Measurements from ENCODE around the gene ZNF682. TPM values are rescaled to one million over a fixed set of nuclear protein-coding genes. Genes with fewer than 3 reads are reported as not detected.
"Not testable (repeated sequence)": the region's sequence is repeated elsewhere in the genome, so short reads cannot be mapped to it uniquely, and the experiment has no call there.

Gene ZNF682
- polyA plus RNA-seq, 2 donors = 2.7 to 6.2 TPM

GRCh38 chr19:20035935-20036334 is 3.4 kb downstream of the ZNF682 start:
- Histone ChIP-seq H3K36me3 (ENCODE audit: control insufficient read depth in 2 of 2, insufficient read depth in 2 of 2, low read length in 1 of 2) (no peaks in the 10 kb centered on the region), H3K4me3 (ENCODE audit: low read depth in 1 of 2, low read length in 2 of 2) (no peak overlapping the region), H3K4me1 (ENCODE audit: control insufficient read depth in 2 of 2, insufficient read depth in 2 of 2, low read length in 1 of 2) (no peaks in the 10 kb centered on the region), H3K9me3 (ENCODE audit: control insufficient read depth in 2 of 2, insufficient read depth in 1 of 2, low read depth in 1 of 2, low read length in 1 of 2) (no peaks in the 10 kb centered on the region), H3K27me3 (ENCODE audit: control insufficient read depth in 1 of 2, insufficient read depth in 2 of 2, low read length in 2 of 2) (no peaks in the 10 kb centered on the region), H3K27ac (ENCODE audit: low read depth in 2 of 2, low read length in 1 of 2) (no peak overlapping the region)
- WGBS, 2 donors = 93 to 95% methylated on average over 5 of the region's 5 CpGs

GRCh38 chr19:20028611-20029010 is 10.7 kb downstream of the ZNF682 start:
- Histone ChIP-seq H3K4me3 (ENCODE audit: low read depth in 1 of 2, low read length in 2 of 2) (no peak overlapping the region), H3K9me3 (ENCODE audit: control insufficient read depth in 2 of 2, insufficient read depth in 1 of 2, low read depth in 1 of 2, low read length in 1 of 2) (peaks cover 0 to 4% of the 10 kb centered on the region in 2 donors), H3K4me1 (ENCODE audit: control insufficient read depth in 2 of 2, insufficient read depth in 2 of 2, low read length in 1 of 2) (no peaks in the 10 kb centered on the region), H3K27ac (ENCODE audit: low read depth in 2 of 2, low read length in 1 of 2) (no peak overlapping the region), H3K36me3 (ENCODE audit: control insufficient read depth in 2 of 2, insufficient read depth in 2 of 2, low read length in 1 of 2) (peaks cover 0 to 3% of the 10 kb centered on the region in 2 donors), H3K27me3 (ENCODE audit: control insufficient read depth in 1 of 2, insufficient read depth in 2 of 2, low read length in 2 of 2) (no peaks in the 10 kb centered on the region)
- WGBS, 2 donors = 96 to 97% methylated on average over 6 of the region's 6 CpGs

DNA sequence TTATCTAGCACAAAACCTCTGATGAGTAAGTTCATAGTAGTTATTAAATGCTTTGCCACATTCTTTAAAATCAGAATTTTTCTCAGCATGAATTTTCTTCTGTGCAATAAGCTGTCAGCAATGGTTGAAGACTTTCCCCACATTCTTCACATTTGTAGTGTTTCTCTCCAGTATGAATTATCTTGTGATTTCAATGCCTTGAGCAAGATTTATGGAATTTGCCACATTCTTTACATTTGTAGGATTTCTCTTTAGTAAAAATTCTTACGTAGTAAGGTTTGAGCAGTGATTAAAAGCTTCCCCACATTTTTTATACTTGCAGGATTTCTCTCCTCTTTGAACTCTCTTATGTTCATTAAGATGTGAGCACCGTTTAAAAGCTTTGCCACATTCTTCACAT is 33.6 kb downstream of the ZNF682 start:
- WGBS, 2 donors = 96 to 98% methylated on average over 2 of the region's 2 CpGs
- Histone ChIP-seq H3K36me3 (ENCODE audit: control insufficient read depth in 2 of 2, insufficient read depth in 2 of 2, low read length in 1 of 2) (peaks cover 7 to 10% of the 10 kb centered on the region in 2 donors), H3K27me3 (ENCODE audit: control insufficient read depth in 1 of 2, insufficient read depth in 2 of 2, low read length in 2 of 2) (no peaks in the 10 kb centered on the region), H3K4me1 (ENCODE audit: control insufficient read depth in 2 of 2, insufficient read depth in 2 of 2, low read length in 1 of 2) (no peaks in the 10 kb centered on the region), H3K9me3 (ENCODE audit: control insufficient read depth in 2 of 2, insufficient read depth in 1 of 2, low read depth in 1 of 2, low read length in 1 of 2) (peaks cover 3 to 14% of the 10 kb centered on the region in 2 donors), H3K4me3 (ENCODE audit: low read depth in 1 of 2, low read length in 2 of 2) (no peak overlapping the region), H3K27ac (ENCODE audit: low read depth in 2 of 2, low read length in 1 of 2) (no peak overlapping the region)

GRCh38 chr19:19997656-19998268 is 41.5 kb downstream of the ZNF682 start:
- 52 to 66% methylated on average over 7 of the region's 7 CpGs for WGBS, 2 donors
- Histone ChIP-seq H3K9me3 (ENCODE audit: control insufficient read depth in 2 of 2, insufficient read depth in 1 of 2, low read depth in 1 of 2, low read length in 1 of 2) (peaks cover under 1 to 6% of the 10 kb centered on the region in 2 donors), H3K4me3 (ENCODE audit: low read depth in 1 of 2, low read length in 2 of 2) (no peak overlapping the region), H3K27me3 (ENCODE audit: control insufficient read depth in 1 of 2, insufficient read depth in 2 of 2, low read length in 2 of 2) (no peaks in the 10 kb centered on the region), H3K36me3 (ENCODE audit: control insufficient read depth in 2 of 2, insufficient read depth in 2 of 2, low read length in 1 of 2) (no peaks in the 10 kb centered on the region), H3K27ac (ENCODE audit: low read depth in 2 of 2, low read length in 1 of 2) (no peak overlapping the region), H3K4me1 (ENCODE audit: control insufficient read depth in 2 of 2, insufficient read depth in 2 of 2, low read length in 1 of 2) (no peaks in the 10 kb centered on the region)

DNA sequence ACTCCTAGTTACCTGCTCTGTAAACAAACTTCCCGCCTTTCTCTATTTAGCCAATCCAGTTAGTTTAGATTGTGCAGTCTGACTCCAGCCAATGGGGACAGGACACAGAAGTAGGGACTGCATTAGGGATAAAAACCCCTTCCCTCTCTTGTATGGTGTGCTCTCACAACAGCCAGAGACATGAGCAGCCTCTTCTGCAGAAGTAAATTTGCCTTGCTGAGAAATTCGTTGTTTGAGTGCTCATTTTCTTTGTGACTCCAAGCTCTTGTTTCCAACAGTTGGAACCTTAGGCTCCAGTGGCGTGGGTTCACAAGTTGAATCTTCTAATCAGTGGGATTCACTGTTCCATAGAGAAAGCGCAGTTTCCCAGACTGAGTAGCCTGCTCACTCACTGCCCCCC is 72.4 kb downstream of the ZNF682 start:
- Histone ChIP-seq H3K4me3 (ENCODE audit: low read depth in 1 of 2, low read length in 2 of 2) (no peak overlapping the region), H3K36me3 (ENCODE audit: control insufficient read depth in 2 of 2, insufficient read depth in 2 of 2, low read length in 1 of 2) (no peaks in the 10 kb centered on the region), H3K9me3 (ENCODE audit: control insufficient read depth in 2 of 2, insufficient read depth in 1 of 2, low read depth in 1 of 2, low read length in 1 of 2) (peaks cover 12 to 16% of the 10 kb centered on the region in 2 donors), H3K4me1 (ENCODE audit: control insufficient read depth in 2 of 2, insufficient read depth in 2 of 2, low read length in 1 of 2) (no peaks in the 10 kb centered on the region), H3K27me3 (ENCODE audit: control insufficient read depth in 1 of 2, insufficient read depth in 2 of 2, low read length in 2 of 2) (no peaks in the 10 kb centered on the region), H3K27ac (ENCODE audit: low read depth in 2 of 2, low read length in 1 of 2) (no peak overlapping the region)
- 81 to 84% methylated on average over 4 of the region's 4 CpGs for WGBS, 2 donors

GRCh38 chr19:19966126-19966525 is 73.2 kb downstream of the ZNF682 start:
- H3K27ac ChIP-seq (ENCODE audit: low read depth in 2 of 2, low read length in 1 of 2); H3K4me3 ChIP-seq (ENCODE audit: low read depth in 1 of 2, low read length in 2 of 2); H3K27me3 ChIP-seq (ENCODE audit: control insufficient read depth in 1 of 2, insufficient read depth in 2 of 2, low read length in 2 of 2); H3K36me3 ChIP-seq (ENCODE audit: control insufficient read depth in 2 of 2, insufficient read depth in 2 of 2, low read length in 1 of 2); H3K4me1 ChIP-seq (ENCODE audit: control insufficient read depth in 2 of 2, insufficient read depth in 2 of 2, low read length in 1 of 2): not testable (repeated sequence)
- 90 to 91% methylated on average over 3 of the region's 3 CpGs for WGBS, 2 donors
- H3K9me3 ChIP-seq (ENCODE audit: control insufficient read depth in 2 of 2, insufficient read depth in 1 of 2, low read depth in 1 of 2, low read length in 1 of 2) = peaks cover 12 to 16% of the 10 kb centered on the region in 2 donors

DNA sequence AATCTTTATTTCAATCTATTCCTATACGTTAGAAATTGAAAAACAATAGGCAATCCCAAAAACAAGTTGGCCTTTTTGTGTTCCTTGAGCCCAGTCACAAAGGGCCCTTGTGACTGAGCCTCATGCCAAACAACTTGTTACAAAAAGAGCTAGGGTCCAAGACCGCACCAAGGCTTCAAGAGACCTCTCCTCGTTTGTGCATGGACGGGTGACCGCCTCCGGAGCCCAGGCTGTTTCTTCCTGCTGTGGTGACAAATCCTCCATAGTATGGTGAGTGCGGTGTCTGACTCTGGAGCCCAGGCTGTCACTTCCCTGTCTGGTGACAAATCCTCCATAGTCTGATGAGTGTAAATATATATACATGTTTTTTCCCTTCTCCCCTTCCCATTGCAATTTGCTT is 74.9 kb downstream of the ZNF682 start:
- Histone ChIP-seq H3K4me1 (ENCODE audit: control insufficient read depth in 2 of 2, insufficient read depth in 2 of 2, low read length in 1 of 2) (no peaks in the 10 kb centered on the region), H3K4me3 (ENCODE audit: low read depth in 1 of 2, low read length in 2 of 2) (no peak overlapping the region), H3K36me3 (ENCODE audit: control insufficient read depth in 2 of 2, insufficient read depth in 2 of 2, low read length in 1 of 2) (no peaks in the 10 kb centered on the region), H3K27me3 (ENCODE audit: control insufficient read depth in 1 of 2, insufficient read depth in 2 of 2, low read length in 2 of 2) (no peaks in the 10 kb centered on the region), H3K27ac (ENCODE audit: low read depth in 2 of 2, low read length in 1 of 2) (no peak overlapping the region), H3K9me3 (ENCODE audit: control insufficient read depth in 2 of 2, insufficient read depth in 1 of 2, low read depth in 1 of 2, low read length in 1 of 2) (peaks cover 12 to 14% of the 10 kb centered on the region in 2 donors)
- 88 to 91% methylated on average over 7 of the region's 7 CpGs for WGBS, 2 donors

DNA sequence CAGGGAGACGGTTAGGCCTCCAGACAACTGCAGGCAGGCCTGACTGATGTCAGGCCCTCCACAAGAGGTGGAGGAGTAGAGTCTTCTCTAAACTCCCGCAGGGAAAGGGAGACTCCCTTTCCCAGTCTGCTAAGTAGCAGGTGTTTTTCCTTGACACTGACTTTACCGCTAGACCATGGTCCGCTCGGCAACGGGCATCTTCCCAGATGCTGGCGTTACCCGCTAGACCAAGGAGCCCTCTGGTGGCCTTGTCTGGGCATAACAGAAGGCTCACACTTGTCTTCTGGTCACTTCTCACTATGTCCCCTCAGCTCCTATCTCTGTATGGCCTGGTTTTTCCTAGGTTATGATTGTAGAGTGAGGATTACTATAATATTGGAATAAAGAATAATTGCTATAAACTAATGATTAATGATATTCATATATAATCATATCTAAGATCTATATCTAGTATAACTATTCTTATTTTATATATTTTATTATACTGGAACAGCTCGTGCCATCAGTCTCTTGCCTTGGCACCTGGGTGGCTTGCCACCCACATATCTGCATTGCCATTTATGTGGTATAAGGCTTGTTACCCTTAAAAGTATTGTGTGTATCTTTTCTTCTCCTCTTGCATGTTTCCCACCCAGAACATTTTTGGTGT is 80.0 kb downstream of the ZNF682 start:
- not testable (repeated sequence) for H3K36me3 ChIP-seq (ENCODE audit: control insufficient read depth in 2 of 2, insufficient read depth in 2 of 2, low read length in 1 of 2); H3K27ac ChIP-seq (ENCODE audit: low read depth in 2 of 2, low read length in 1 of 2); H3K4me1 ChIP-seq (ENCODE audit: control insufficient read depth in 2 of 2, insufficient read depth in 2 of 2, low read length in 1 of 2); H3K4me3 ChIP-seq (ENCODE audit: low read depth in 1 of 2, low read length in 2 of 2); H3K9me3 ChIP-seq (ENCODE audit: control insufficient read depth in 2 of 2, insufficient read depth in 1 of 2, low read depth in 1 of 2, low read length in 1 of 2); H3K27me3 ChIP-seq (ENCODE audit: control insufficient read depth in 1 of 2, insufficient read depth in 2 of 2, low read length in 2 of 2)
- 18 to 20% methylated on average over 9 of the region's 9 CpGs for WGBS, 2 donors

- WGBS, 2 donors = 81 to 90% methylated on average over 8 of the region's 8 CpGs
- H3K27me3 ChIP-seq (ENCODE audit: control insufficient read depth in 1 of 2, insufficient read depth in 2 of 2, low read length in 2 of 2) = not testable (repeated sequence)
These were observed 81.5 kb downstream of the ZNF682 start for GRCh38 chr19:19957766-19958165.

More at GRCh38 chr19:19957766-19958165, 81.5 kb downstream of the ZNF682 start:
- H3K27ac ChIP-seq (ENCODE audit: low read depth in 2 of 2, low read length in 1 of 2); H3K36me3 ChIP-seq (ENCODE audit: control insufficient read depth in 2 of 2, insufficient read depth in 2 of 2, low read length in 1 of 2); H3K4me1 ChIP-seq (ENCODE audit: control insufficient read depth in 2 of 2, insufficient read depth in 2 of 2, low read length in 1 of 2); H3K9me3 ChIP-seq (ENCODE audit: control insufficient read depth in 2 of 2, insufficient read depth in 1 of 2, low read depth in 1 of 2, low read length in 1 of 2); H3K4me3 ChIP-seq (ENCODE audit: low read depth in 1 of 2, low read length in 2 of 2): not testable (repeated sequence)

Data from esophagus (tissue), 2 donors.